ENCODE measurements around the gene CNPY1. TPM values are rescaled to one million over a fixed set of nuclear protein-coding genes. Genes with fewer than 3 reads are reported as not detected.

CNPY1 gene
- total RNA-seq, 1 donor from 2014 or later = not detected

GRCh38 chr7:155454183-155455112, 91.9 kb downstream of the CNPY1 start:
- no peak overlapping the region for H3K27ac Mint-ChIP-seq (ENCODE audit: unreplicated experiment)
- DNase-seq (ENCODE audit: extremely low spot score, unreplicated experiment) = no peak
- no peak overlapping the region for H3K4me3 Mint-ChIP-seq (ENCODE audit: unreplicated experiment)
- H3K9me3 Mint-ChIP-seq (ENCODE audit: unreplicated experiment) = no peaks in the 10 kb centered on the region
- peaks cover 57% of the 10 kb centered on the region for H3K27me3 Mint-ChIP-seq (ENCODE audit: unreplicated experiment)
- no peaks in the 10 kb centered on the region for H3K36me3 Mint-ChIP-seq (ENCODE audit: unreplicated experiment)
- peaks cover 16% of the 10 kb centered on the region for H3K4me1 Mint-ChIP-seq (ENCODE audit: unreplicated experiment)
- TF ChIP-seq CTCF (IDR thresholded peaks at IDR 0.05) = no peak

- DNase-seq (ENCODE audit: extremely low spot score, unreplicated experiment) = no peak
- Mint-ChIP-seq H3K4me3 (ENCODE audit: unreplicated experiment) (no peak overlapping the region), H3K36me3 (ENCODE audit: unreplicated experiment) (no peaks in the 10 kb centered on the region)
Observed at GRCh38 chr7:155453296-155454182, 92.8 kb downstream of the CNPY1 start.

GRCh38 chr7:155452505-155453295, 93.7 kb downstream of the CNPY1 start:
- no peak for TF ChIP-seq CTCF (IDR thresholded peaks at IDR 0.05)
- H3K27ac Mint-ChIP-seq (ENCODE audit: unreplicated experiment) = no peak overlapping the region
- peaks cover 24% of the 10 kb centered on the region for H3K4me1 Mint-ChIP-seq (ENCODE audit: unreplicated experiment)
- DNase-seq (ENCODE audit: extremely low spot score, unreplicated experiment) = no peak
- H3K4me3 Mint-ChIP-seq (ENCODE audit: unreplicated experiment) = no peak overlapping the region
- H3K36me3 Mint-ChIP-seq (ENCODE audit: unreplicated experiment) = no peaks in the 10 kb centered on the region
- peaks cover 70% of the 10 kb centered on the region for H3K27me3 Mint-ChIP-seq (ENCODE audit: unreplicated experiment)
- no peaks in the 10 kb centered on the region for H3K9me3 Mint-ChIP-seq (ENCODE audit: unreplicated experiment)

More at GRCh38 chr7:155453296-155454182, 92.8 kb downstream of the CNPY1 start:
- Mint-ChIP-seq H3K27me3 (ENCODE audit: unreplicated experiment) (peaks cover 62% of the 10 kb centered on the region), H3K9me3 (ENCODE audit: unreplicated experiment) (no peaks in the 10 kb centered on the region), H3K27ac (ENCODE audit: unreplicated experiment) (no peak overlapping the region), H3K4me1 (ENCODE audit: unreplicated experiment) (peaks cover 18% of the 10 kb centered on the region)
- TF ChIP-seq CTCF (IDR thresholded peaks at IDR 0.05) = no peak

GRCh38 chr7:155451840-155452239, 94.5 kb downstream of the CNPY1 start:
- no peak for DNase-seq (ENCODE audit: extremely low spot score, unreplicated experiment)
- no peak for TF ChIP-seq CTCF (IDR thresholded peaks at IDR 0.05)
- H3K27ac Mint-ChIP-seq (ENCODE audit: unreplicated experiment) = no peak overlapping the region
- peaks cover 24% of the 10 kb centered on the region for H3K4me1 Mint-ChIP-seq (ENCODE audit: unreplicated experiment)
- no peak overlapping the region for H3K4me3 Mint-ChIP-seq (ENCODE audit: unreplicated experiment)
- H3K36me3 Mint-ChIP-seq (ENCODE audit: unreplicated experiment) = no peaks in the 10 kb centered on the region
- H3K9me3 Mint-ChIP-seq (ENCODE audit: unreplicated experiment) = no peaks in the 10 kb centered on the region
- H3K27me3 Mint-ChIP-seq (ENCODE audit: unreplicated experiment) = peaks cover 79% of the 10 kb centered on the region

Other genes with a start within 250 kb of the CNPY1 start
- 16.0 and 21.8 TPM in 2 replicates for gene INSIG1, start 248.7 kb downstream of the CNPY1 start, total RNA-seq
- 3.3 and 3.4 TPM in 2 replicates for gene EN2, start 88.4 kb downstream of the CNPY1 start, total RNA-seq
- 52.4 and 57.3 TPM in 2 replicates for gene RBM33, start 98.1 kb upstream of the CNPY1 start, total RNA-seq

Measured in osteocyte (in vitro differentiated cells).